Astrocyte (in vitro differentiated cells and primary cell): Measurements from ENCODE around the gene MEGF6.

ENCODE experiments used
- CTCF ChIP-seq: IDR thresholded peaks from 2 replicates; pipeline ENCODE4 v1.5.1; 2011; ENCODE audit warnings: low read depth, mild to moderate bottlenecking, inconsistent platforms, low read length, moderate library complexity; ENCODE audit not compliant: insufficient read depth
- EZH2 ChIP-seq: IDR thresholded peaks from 2 replicates; pipeline ENCODE4 v1.6.1; 2012; ENCODE audit warnings: mild to moderate bottlenecking, low read length, inconsistent platforms; ENCODE audit not compliant: insufficient read depth

- TF ChIP-seq EZH2 (no peak), CTCF (no peak)
Measured at GRCh38 chr1:3603571-3604467, 7.5 kb downstream of the MEGF6 start.
